RPMI8226 (cell line): Measurements from ENCODE around the gene DPP6.

Experiments used
- DNase-seq: peaks from one replicate; pipeline ENCODE4 v3.0.0-alpha.2; 2015

The DPP6 gene

GRCh38 chr7:154571772-154572171, 519.6 kb downstream of the DPP6 start:
- no peak for DNase-seq

GRCh38 chr7:154574235-154574634, 522.0 kb downstream of the DPP6 start:
- DNase-seq: no peak

GRCh38 chr7:154575497-154575896, 523.3 kb downstream of the DPP6 start:
- no peak for DNase-seq

GRCh38 chr7:154576604-154577003, 524.4 kb downstream of the DPP6 start:
- no peak for DNase-seq

GRCh38 chr7:154577141-154577873, 525.1 kb downstream of the DPP6 start:
- DNase-seq: no peak

GRCh38 chr7:154578336-154578735, 526.1 kb downstream of the DPP6 start:
- DNase-seq: no peak

GRCh38 chr7:154579711-154580110, 527.5 kb downstream of the DPP6 start:
- DNase-seq: no peak

GRCh38 chr7:154581251-154581890, 529.2 kb downstream of the DPP6 start:
- DNase-seq: peak; percentile 66

GRCh38 chr7:154583454-154583853, 531.3 kb downstream of the DPP6 start:
- DNase-seq: no peak

- DNase-seq: peak; percentile 39
These were observed 532.4 kb downstream of the DPP6 start for GRCh38 chr7:154584352-154585252.

GRCh38 chr7:154587792-154588191, 535.6 kb downstream of the DPP6 start:
- peak; percentile 65 for DNase-seq

- DNase-seq: peak; percentile 88
These were observed 539.3 kb downstream of the DPP6 start for GRCh38 chr7:154591544-154591943.

GRCh38 chr7:154592388-154592787, 540.2 kb downstream of the DPP6 start:
- no peak for DNase-seq

- DNase-seq: no peak
These were observed 546.2 kb downstream of the DPP6 start for GRCh38 chr7:154598396-154598795.

- DNase-seq: no peak
These were observed 546.7 kb downstream of the DPP6 start for GRCh38 chr7:154598864-154599263.

GRCh38 chr7:154610903-154611302, 558.7 kb downstream of the DPP6 start:
- no peak for DNase-seq

GRCh38 chr7:154613811-154614210, 561.6 kb downstream of the DPP6 start:
- DNase-seq: no peak

- DNase-seq: no peak
These were observed 568.0 kb downstream of the DPP6 start for GRCh38 chr7:154620141-154620755.

GRCh38 chr7:154623399-154623798, 571.2 kb downstream of the DPP6 start:
- DNase-seq: no peak

GRCh38 chr7:154627646-154628290, 575.6 kb downstream of the DPP6 start:
- DNase-seq: peak; percentile 62

GRCh38 chr7:154628556-154628955, 576.4 kb downstream of the DPP6 start:
- no peak for DNase-seq

- no peak for DNase-seq
These were observed 579.0 kb downstream of the DPP6 start for GRCh38 chr7:154631162-154631561.

- no peak for DNase-seq
These were observed 581.4 kb downstream of the DPP6 start for GRCh38 chr7:154633641-154634040.
